A549 treated with Mapracorat at 1 μM for 4 hours (cell line): Measurements from ENCODE around the gene DNAJC12. TPM values are rescaled to one million over a fixed set of nuclear protein-coding genes. Genes with fewer than 3 reads are reported as not detected.

ENCODE experiments used
- total RNA-seq: library from RNA; stranded (reverse); fragments of 200-300 nt; extraction: Qiagen RNA extraction; gene quantifications from 5 replicates; pipeline ENCODE4 v1.2.3, GENCODE V29; 2022

The DNAJC12 gene
- 51.9 to 68.0 TPM (median 54.4 TPM) in 5 replicates for total RNA-seq

DNA sequence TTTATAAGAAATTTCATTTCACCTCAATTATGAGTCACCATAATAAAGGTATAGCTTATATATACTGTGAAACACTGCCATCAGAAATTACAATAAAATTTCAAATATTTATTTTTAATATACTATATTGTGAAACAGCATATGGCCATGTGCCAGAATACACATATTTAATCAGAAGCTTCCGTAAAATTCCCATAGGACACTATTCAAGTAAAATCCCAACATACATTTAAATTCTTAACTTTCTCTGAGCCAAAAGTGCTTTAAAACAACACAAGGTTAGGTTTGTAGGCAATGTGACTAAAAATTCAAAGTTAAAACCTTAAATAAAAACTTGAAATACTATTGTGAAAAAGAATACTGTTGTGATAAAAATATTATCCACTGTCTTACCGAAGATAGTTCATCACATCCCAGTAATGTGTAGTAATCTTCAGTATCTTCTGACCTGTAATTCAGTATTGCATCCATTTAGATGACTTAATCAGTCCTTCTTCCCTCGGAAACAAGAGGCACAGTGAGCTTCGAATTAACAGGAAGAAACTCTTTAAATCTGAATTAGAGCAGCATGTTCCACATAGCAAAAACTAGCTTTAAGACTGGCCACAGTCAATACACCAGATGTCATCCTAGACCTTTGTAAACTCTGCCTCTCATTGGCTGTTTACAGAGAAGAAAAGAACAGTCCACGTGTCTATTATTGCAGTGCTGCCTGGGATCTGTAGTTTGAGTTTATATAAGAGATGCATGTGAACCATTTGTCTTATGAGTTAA is at the start of gene DNAJC12:
Gene DNAJC12, minus strand, starts transcription at position 648 of the 774 bp plus-strand sequence. Its CDS starts 177 bp downstream, at position 471.

DNA sequence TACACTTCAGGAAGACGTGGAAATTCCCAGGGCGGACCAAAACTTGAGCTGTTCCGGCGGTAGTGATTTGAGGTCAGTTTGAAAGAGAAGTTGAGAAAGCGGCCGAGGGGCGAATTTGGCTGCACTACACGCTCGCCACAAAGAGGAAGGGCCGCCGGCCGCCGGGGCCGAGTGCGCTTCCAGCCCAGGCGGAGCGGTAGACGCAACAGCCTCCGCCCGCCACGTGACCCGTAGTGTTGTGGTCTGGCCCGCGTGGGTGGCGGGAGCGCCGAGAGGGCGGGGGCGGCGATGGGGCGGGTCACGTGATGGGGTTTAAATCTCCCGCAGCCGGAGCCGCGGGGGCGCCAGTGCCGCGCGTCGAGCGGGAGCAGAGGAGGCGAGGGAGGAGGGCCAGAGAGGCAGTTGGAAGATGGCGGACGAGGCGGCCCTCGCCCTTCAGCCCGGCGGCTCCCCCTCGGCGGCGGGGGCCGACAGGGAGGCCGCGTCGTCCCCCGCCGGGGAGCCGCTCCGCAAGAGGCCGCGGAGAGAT is 46.4 kb upstream of the DNAJC12 start, which contains the start of gene SIRT1:
Gene SIRT1, plus strand, starts transcription at position 344 of the 529 bp plus-strand sequence. Its CDS starts 66 bp downstream, at position 410.

Other genes with a start within 250 kb of the DNAJC12 start
- gene CTNNA3, start 142.0 kb downstream of the DNAJC12 start, total RNA-seq, result not detected in 5 replicates
- 17.1 to 19.7 TPM (median 18.7 TPM) in 5 replicates for gene SIRT1, start 46.5 kb upstream of the DNAJC12 start, total RNA-seq
- 25.6 to 30.6 TPM (median 29.3 TPM) in 5 replicates for gene HERC4, start 237.1 kb upstream of the DNAJC12 start, total RNA-seq